IMR-90 (cell line): Measurements from ENCODE around the gene PRKCA. TPM values are rescaled to one million over a fixed set of nuclear protein-coding genes. Genes with fewer than 3 reads are reported as not detected.

Experiments
- ATAC-seq: fragments of 200-7000 bp; cut with Tn5 transposase; 2 replicates; pipeline ENCODE4 v1.9.1; 2020; ENCODE audit warnings: low read depth, mild to moderate bottlenecking, moderate library complexity
- BruUV-seq: library from RNA; stranded (reverse); fragments of 400-500 nt; replicated peaks from 2 replicates; lab custom pipeline; 2021; lab: Mats Ljungman, UMichigan
- CTCF ChIA-PET: fragments of 300-600 bp; formaldehyde crosslinking; extraction: SDS; loops from one replicate; lab custom pipeline; 2021; ENCODE audit warnings: antibody characterized with exemption; lab: Yijun Ruan, JAX
- POLR2A ChIA-PET: fragments of 300-600 bp; sonication (Branson Sonifier 250); formaldehyde crosslinking; loops from one replicate; lab custom pipeline; 2022; ENCODE audit warnings: antibody characterized with exemption; ENCODE audit not compliant: unreplicated experiment; lab: Charles Lee
- DNase-seq: peaks from one replicate; pipeline ENCODE4 v3.0.0; 2013
- H2AFZ ChIP-seq: replicated peaks from 2 replicates; pipeline ENCODE3; 2013; ENCODE audit warnings: low read length, mild to moderate bottlenecking; ENCODE audit not compliant: poor library complexity
- H2AK5ac ChIP-seq: 2 replicates; pipeline ENCODE4 v1.6.1; 2013; ENCODE audit warnings: low read depth, low read length, inconsistent platforms
- H2AK9ac ChIP-seq: replicated peaks from 2 replicates; pipeline ENCODE3; 2013; ENCODE audit warnings: mild to moderate bottlenecking, low read depth, low read length, moderate library complexity; ENCODE audit not compliant: poor library complexity
- H2BK120ac ChIP-seq: 2 replicates; pipeline ENCODE4 v1.6.1; 2013; ENCODE audit warnings: low read depth, low read length, inconsistent platforms
- H2BK15ac ChIP-seq: 3 replicates; pipeline ENCODE4 v1.6.1; 2013; ENCODE audit warnings: low read depth, low read length, inconsistent platforms
- H2BK20ac ChIP-seq: 2 replicates; pipeline ENCODE4 v1.6.1; 2013; ENCODE audit warnings: low read depth, mild to moderate bottlenecking, inconsistent platforms, low read length, moderate library complexity
- H2BK5ac ChIP-seq: 2 replicates; pipeline ENCODE4 v1.6.1; 2013; ENCODE audit warnings: mild to moderate bottlenecking, low read depth, low read length, inconsistent platforms; ENCODE audit not compliant: poor library complexity, severe bottlenecking
- H3K14ac ChIP-seq: replicated peaks from 2 replicates; pipeline ENCODE4 v1.6.1; 2013; ENCODE audit warnings: low read depth, low read length, inconsistent platforms
- H3K18ac ChIP-seq: 2 replicates; pipeline ENCODE4 v1.6.1; 2013; ENCODE audit warnings: low read depth, low read length, control low read depth
- H3K23ac ChIP-seq: 2 replicates; pipeline ENCODE4 v1.6.1; 2013; ENCODE audit warnings: low read depth, low read length, inconsistent platforms
- H3K27ac ChIP-seq: 2 replicates; pipeline ENCODE4 v1.5.1; 2013; ENCODE audit warnings: mild to moderate bottlenecking, control low read depth, low read length; ENCODE audit not compliant: insufficient read depth
- H3K27me3 ChIP-seq: 2 replicates; pipeline ENCODE4 v1.6.1; 2013; ENCODE audit warnings: low read length; ENCODE audit not compliant: control insufficient read depth, insufficient read depth
- H3K36me3 ChIP-seq: 2 replicates; pipeline ENCODE4 v1.6.1; 2013; ENCODE audit warnings: low read length, mixed read lengths; ENCODE audit not compliant: control insufficient read depth, insufficient read depth
- H3K4ac ChIP-seq: 2 replicates; pipeline ENCODE4 v1.6.1; 2013; ENCODE audit warnings: low read depth, low read length, inconsistent platforms
- H3K4me1 ChIP-seq: 2 replicates; pipeline ENCODE4 v1.6.1; 2013; ENCODE audit warnings: low read length, mixed read lengths; ENCODE audit not compliant: control insufficient read depth, insufficient read depth
- H3K4me2 ChIP-seq: 2 replicates; pipeline ENCODE4 v1.6.1; 2013; ENCODE audit warnings: low read depth, mild to moderate bottlenecking, control low read depth, low read length, moderate library complexity
- H3K4me3 ChIP-seq: 2 replicates; pipeline ENCODE4 v1.5.1; 2013; ENCODE audit warnings: low read depth, mild to moderate bottlenecking, control low read depth, low read length, moderate library complexity; ENCODE audit not compliant: insufficient read depth
- H3K56ac ChIP-seq: 2 replicates; pipeline ENCODE4 v1.6.1; 2013; ENCODE audit warnings: low read length, inconsistent platforms; ENCODE audit not compliant: insufficient read depth; ENCODE audit errors: extremely low read depth
- H3K79me1 ChIP-seq, 2 experiments: 2 replicates each; pipeline ENCODE4 v1.6.1; 2013; ENCODE audit warnings: low read length in 2 of 2, inconsistent platforms in 1 of 2, low read depth in 1 of 2
- H3K9ac ChIP-seq: 2 replicates; pipeline ENCODE4 v1.6.1; 2013; ENCODE audit warnings: low read depth, low read length, control low read depth
- H3K9me1 ChIP-seq: 2 replicates; pipeline ENCODE4 v1.6.1; 2013; ENCODE audit warnings: low read length, inconsistent platforms; ENCODE audit not compliant: insufficient read depth
- H3K9me3 ChIP-seq: 2 replicates; pipeline ENCODE4 v1.6.1; 2013; ENCODE audit warnings: low read length; ENCODE audit not compliant: control insufficient read depth, insufficient read depth
- H4K20me1 ChIP-seq: 2 replicates; pipeline ENCODE4 v1.6.1; 2013; ENCODE audit warnings: low read length, inconsistent platforms; ENCODE audit not compliant: insufficient read depth
- H4K5ac ChIP-seq: 2 replicates; pipeline ENCODE4 v1.6.1; 2013; ENCODE audit warnings: mild to moderate bottlenecking, low read depth, low read length, control low read depth
- H4K8ac ChIP-seq, 2 experiments: 2 replicates each; pipeline ENCODE4 v1.6.1; 2013; ENCODE audit warnings: low read depth in 2 of 2, low read length in 2 of 2, control low read depth in 1 of 2, inconsistent platforms in 1 of 2
- H4K91ac ChIP-seq: 2 replicates; pipeline ENCODE4 v1.6.1; 2013; ENCODE audit warnings: low read depth, low read length, inconsistent platforms; ENCODE audit not compliant: insufficient read depth
- BHLHE40 ChIP-seq: fragments of 150-350 bp; IDR thresholded peaks from 2 replicates; pipeline ENCODE4 v1.6.1; 2016; ENCODE audit warnings: mild to moderate bottlenecking, low read depth, low read length
- CEBPB ChIP-seq: IDR thresholded peaks from 2 replicates; pipeline ENCODE4 v1.6.1; 2012; ENCODE audit warnings: low read depth, low read length, improper control_type of control experiment
- CHD1 ChIP-seq: IDR thresholded peaks from 2 replicates; pipeline ENCODE4 v1.6.1; 2012; ENCODE audit warnings: low read depth, low read length, improper control_type of control experiment
- CTCF ChIP-seq: conservative IDR thresholded peaks from 2 replicates; pipeline ENCODE4 v1.5.1; 2012; ENCODE audit warnings: mild to moderate bottlenecking, low read depth, low read length, improper control_type of control experiment
- ELK1 ChIP-seq: fragments of 150-350 bp; IDR thresholded peaks from 2 replicates; pipeline ENCODE4 v1.6.1; 2016; ENCODE audit warnings: low read depth, mild to moderate bottlenecking, low read length, moderate library complexity, borderline replicate concordance
- FOS ChIP-seq: fragments of 150-350 bp; IDR thresholded peaks from 2 replicates; pipeline ENCODE4 v1.6.1; 2016; ENCODE audit warnings: low read depth, low read length
- MAFK ChIP-seq: IDR thresholded peaks from 2 replicates; pipeline ENCODE4 v1.6.1; 2012; ENCODE audit warnings: low read depth, low read length, improper control_type of control experiment
- MAZ ChIP-seq: IDR thresholded peaks from 2 replicates; pipeline ENCODE4 v1.6.1; 2012; ENCODE audit warnings: low read depth, mild to moderate bottlenecking, low read length, improper control_type of control experiment, moderate library complexity, borderline replicate concordance
- MXI1 ChIP-seq: IDR thresholded peaks from 2 replicates; pipeline ENCODE4 v1.6.1; 2012; ENCODE audit warnings: low read depth, mild to moderate bottlenecking, low read length, moderate library complexity, borderline replicate concordance
- NFE2L2 ChIP-seq: fragments of 150-350 bp; IDR thresholded peaks from 2 replicates; pipeline ENCODE4 v1.6.1; 2016; ENCODE audit warnings: low read depth, mild to moderate bottlenecking, low read length
- POLR2A ChIP-seq: IDR thresholded peaks from 2 replicates; pipeline ENCODE4 v1.6.1; 2012; ENCODE audit warnings: mild to moderate bottlenecking, low read depth, low read length
- RAD21 ChIP-seq: IDR thresholded peaks from 2 replicates; pipeline ENCODE4 v1.6.1; 2012; ENCODE audit warnings: low read length, improper control_type of control experiment
- RCOR1 ChIP-seq: IDR thresholded peaks from 2 replicates; pipeline ENCODE4 v1.6.1; 2012; ENCODE audit warnings: mild to moderate bottlenecking, low read length, improper control_type of control experiment; ENCODE audit not compliant: insufficient replicate concordance
- RFX5 ChIP-seq: IDR thresholded peaks from 2 replicates; pipeline ENCODE4 v1.8.0; 2012; ENCODE audit warnings: low read depth, mild to moderate bottlenecking, low read length, moderate library complexity
- SMC3 ChIP-seq: fragments of 150-350 bp; IDR thresholded peaks from 2 replicates; pipeline ENCODE4 v1.6.1; 2016; ENCODE audit warnings: low read depth, mild to moderate bottlenecking, antibody characterized with exemption, low read length, moderate library complexity
- USF2 ChIP-seq: fragments of 150-350 bp; IDR thresholded peaks from 2 replicates; pipeline ENCODE4 v1.6.1; 2017; ENCODE audit warnings: mild to moderate bottlenecking, antibody characterized with exemption, low read length, low read depth
- WGBS, 2 experiments: methylation state at CpG; one replicate each; pipeline versions ENCODE4 v1.1.5 to v1.1.7; 2013; ENCODE audit warnings: missing lambda C conversion rate in 2 of 2; ENCODE audit not compliant: insufficient read length in 1 of 2; ENCODE audit errors: extremely low coverage in 2 of 2; 5-methylcytosine and 5-hydroxymethylcytosine counted together
- dilution Hi-C: fragments of 300-500 bp; cut with HindIII; formaldehyde crosslinking; loops from one replicate; pipeline ENCODE4 v1.14.3; 2018; ENCODE audit warnings: low sequenced_read_pairs; ENCODE audit not compliant: unreplicated experiment
- in situ Hi-C: fragments of 300-500 bp; cut with MboI; formaldehyde crosslinking; loops from 3 replicates; pipeline ENCODE4 v1.14.3; 2019; ENCODE audit warnings: low sequenced_read_pairs, inconsistent platforms, mixed read lengths
- intact Hi-C: fragments of 100-400 bp; cut with micrococcal nuclease; formaldehyde crosslinking; loops from 2 replicates; pipeline ENCODE4 v1.10.0; 2022
- polyA plus RNA-seq, 3 experiments: library from polyadenylated mRNA; depleted of rRNA; stranded (reverse); fragments of >200 nt; gene quantifications; 2 replicates each; pipeline ENCODE4 v1.2.3, GENCODE V29; 2012; ENCODE audit warnings: low replicate concordance in 1 of 3
- total RNA-seq: library from RNA; depleted of rRNA; stranded (reverse); fragments of >200 nt; gene quantifications from 2 replicates; pipeline ENCODE4 v1.2.3, GENCODE V29; 2012

The PRKCA gene
- total and polyA plus RNA-seq, 2 of the 4 experiments (the other 2 are of a cell fraction) = 31.0 to 46.0 TPM

DNA sequence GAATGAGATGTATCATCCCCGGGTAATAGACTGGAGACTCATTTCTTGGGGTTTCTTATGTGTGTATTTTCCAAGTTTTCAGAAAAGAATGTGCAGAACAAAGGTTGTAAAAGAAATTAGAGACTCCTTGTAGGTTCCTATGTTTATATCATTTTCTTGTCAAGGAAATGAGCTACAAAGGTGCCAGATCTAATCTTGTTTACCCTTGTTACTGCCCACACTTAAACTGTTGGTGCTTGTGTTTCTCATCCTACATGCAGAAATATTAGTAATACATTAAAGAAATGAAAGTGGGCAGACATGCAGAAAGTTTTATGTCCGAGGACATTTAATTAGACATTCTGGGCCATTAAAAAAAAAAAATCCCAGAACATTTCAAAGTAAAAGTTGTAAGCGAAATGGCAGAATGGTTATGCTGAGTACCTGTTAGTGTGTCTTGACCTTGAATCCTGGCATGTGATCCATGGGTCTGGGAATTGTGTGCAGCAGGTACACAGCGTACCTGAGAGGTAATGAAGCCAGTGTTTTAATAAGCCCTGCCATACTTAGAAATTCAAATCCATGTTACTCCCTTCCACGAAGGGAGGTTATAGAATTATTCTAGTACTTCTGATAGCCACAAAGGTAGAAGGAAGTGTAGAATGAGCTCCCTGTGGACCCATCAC lies 469.9 kb downstream of the PRKCA start:
- CTCF ChIA-PET = no interaction called here

More for the DNA sequence above, 469.9 kb downstream of the PRKCA start:
- Histone ChIP-seq H3K79me1 (peaks cover 0 to 5% of the 10 kb centered on the region in 2 experiments; a peak in 1 of 4 replicates), H3K9me1 (peaks cover 9% of the 10 kb centered on the region; the same call in 1 of the 2 replicates), H3K27me3 (no peaks in the 10 kb centered on the region), H3K56ac (no peak overlapping the region), H3K4me1 (peaks cover 2% of the 10 kb centered on the region; the same call in 1 of the 2 replicates), H4K91ac (no peak overlapping the region), H3K4me3 (no peak overlapping the region), H3K14ac (no peak overlapping the region), H3K18ac (no peak overlapping the region), H4K5ac (no peak overlapping the region), H4K20me1 (0 out of 2 replicates have a peak, but pooled peaks cover 5% of the 10 kb centered on the region), H2BK20ac (no peak overlapping the region), H3K36me3 (peaks cover 28% of the 10 kb centered on the region), H3K9ac (no peak overlapping the region), H3K4me2 (no peak overlapping the region), H2AFZ (no peak overlapping the region), H2AK5ac (no peak overlapping the region), H2BK120ac (no peak overlapping the region), H4K8ac (no peak overlapping the region), H3K27ac (no peak overlapping the region), H3K23ac (no peak overlapping the region), H3K9me3 (no peaks in the 10 kb centered on the region), H2BK15ac (no peak overlapping the region), H3K4ac (no peak overlapping the region), H2BK5ac (no peak overlapping the region), H2AK9ac (no peak overlapping the region)
- no CpG with 5 or more reads among the region's 5 CpGs for WGBS, 2 experiments
- in situ Hi-C loops (no loop called here), intact Hi-C loops (no loop called here), dilution Hi-C loops (no loop called here)
- no peak for DNase-seq
- no peak for ATAC-seq
- no TSS peak for BruUV-seq
- POLR2A ChIA-PET = no interaction called here
- TF ChIP-seq NFE2L2 (no peak), BHLHE40 (no peak), MAFK (no peak), CEBPB (no peak), USF2 (no peak), MAZ (no peak), RCOR1 (no peak), ELK1 (no peak), CTCF (no peak), MXI1 (no peak), RAD21 (no peak), FOS (no peak), RFX5 (no peak), CHD1 (no peak), POLR2A (no peak), SMC3 (no peak)
